HepG2 (cell line): ENCODE measurements around the gene ZCCHC24. TPM values are rescaled to one million over a fixed set of nuclear protein-coding genes. Genes with fewer than 3 reads are reported as not detected.

Experiments used
- ATAC-seq: fragments of 200-7000 bp; cut with Tn5 transposase; 3 replicates; pipeline ENCODE4 v1.9.1; 2020; ENCODE audit warnings: mild to moderate bottlenecking, moderate library complexity
- BruUV-seq: library from RNA; stranded (reverse); fragments of 400-500 nt; replicated peaks from 2 replicates; lab custom pipeline; 2021; lab: Mats Ljungman, UMichigan
- CTCF ChIA-PET: fragments of 300-600 bp; formaldehyde crosslinking; extraction: SDS; loops from one replicate; lab custom pipeline; 2021; ENCODE audit warnings: low total read pairs, inconsistent platforms, low intra/inter-chr PET ratio; lab: Yijun Ruan, JAX
- POLR2A ChIA-PET: fragments of 350-600 bp; sonication (Branson Sonifier 250); formaldehyde crosslinking; loops from one replicate; lab custom pipeline; 2020; ENCODE audit warnings: antibody characterized with exemption, inconsistent platforms; lab: Yijun Ruan, JAX
- DNase-seq: peaks from one replicate; pipeline ENCODE4 v3.0.0-alpha.2; 2015; ENCODE audit warnings: low spot score
- FAIRE-seq: peaks from 3 replicates; lab custom pipeline; 2011; peaks lifted over from hg19 to GRCh38; lab: Jason Lieb, UNC
- H2AFZ ChIP-seq: one replicate; pipeline ENCODE4 v1.6.1; 2011; ENCODE audit warnings: low read length, inconsistent platforms
- H3K27ac ChIP-seq: fragments of 300-600 bp; 3 replicates; pipeline ENCODE4 v1.8.0; 2011; ENCODE audit warnings: mixed run types, mild to moderate bottlenecking, mixed read lengths, low read length, inconsistent platforms; ENCODE audit not compliant: insufficient read depth; ENCODE audit errors: extremely low read length
- H3K27me3 ChIP-seq, 2 experiments: fragments of 200-600 bp in 1 of 2; 2 replicates in 1 of 2; 3 replicates in 1 of 2; pipeline versions ENCODE4 v1.6.0 to v1.8.0; 2011; ENCODE audit warnings: low read length in 2 of 2, mild to moderate bottlenecking in 2 of 2, moderate library complexity in 2 of 2, inconsistent platforms in 1 of 2; ENCODE audit not compliant: insufficient read depth in 2 of 2, control insufficient read depth in 1 of 2
- H3K36me3 ChIP-seq, 2 experiments: fragments of 200-600 bp in 1 of 2; replicated peaks in 1 of 2; 2 replicates in 1 of 2; 3 replicates in 1 of 2; pipeline versions ENCODE4 v1.5.1 to v1.8.0; 2011; ENCODE audit warnings: low read length in 2 of 2, inconsistent platforms in 1 of 2; ENCODE audit not compliant: insufficient read depth in 2 of 2, control insufficient read depth in 1 of 2
- H3K4me1 ChIP-seq: 2 replicates; pipeline ENCODE4 v1.5.1; 2012; ENCODE audit warnings: low read length, inconsistent platforms; ENCODE audit not compliant: insufficient read depth
- H3K4me2 ChIP-seq: 2 replicates; pipeline ENCODE4 v1.6.0; 2011; ENCODE audit warnings: low read depth, low read length, inconsistent platforms
- H3K4me3 ChIP-seq, 3 experiments: fragments of 200-600 bp in 1 of 3; sonication (generic), shearing (Covaris generic) in 1 of 3; replicated peaks in 1 of 3; 2 replicates each; pipeline ENCODE4 v1.5.1; 2011 to 2016; ENCODE audit warnings: low read length in 3 of 3, inconsistent platforms in 2 of 3, low read depth in 2 of 3, mild to moderate bottlenecking in 2 of 3, control low read depth in 1 of 3, mixed read lengths in 1 of 3; ENCODE audit not compliant: insufficient read depth in 1 of 3
- H3K79me2 ChIP-seq: one replicate; pipeline ENCODE4 v1.6.1; 2011; ENCODE audit warnings: low read length, inconsistent platforms; ENCODE audit not compliant: insufficient read depth
- H3K9ac ChIP-seq: 2 replicates; pipeline ENCODE4 v1.6.0; 2011; ENCODE audit warnings: mild to moderate bottlenecking, low read depth, low read length, inconsistent platforms; ENCODE audit not compliant: insufficient read depth
- H3K9me3 ChIP-seq: 2 replicates; pipeline ENCODE4 v1.5.1; 2012; ENCODE audit warnings: mild to moderate bottlenecking, low read length
- H4K20me1 ChIP-seq: 2 replicates; pipeline ENCODE4 v1.6.0; 2011; ENCODE audit warnings: inconsistent platforms, mild to moderate bottlenecking, low read length, moderate library complexity; ENCODE audit not compliant: insufficient read depth
- ETV5 ChIP-seq: IDR thresholded peaks from 2 replicates; pipeline ENCODE4 v1.6.1; 2018; ENCODE audit warnings: missing biosample characterization, missing genetic modification reagents, inconsistent platforms, borderline replicate concordance
- FOXO1 ChIP-seq: sonication (generic); formaldehyde crosslinking; IDR thresholded peaks from 2 replicates; pipeline ENCODE4 v1.4.0; 2020; ENCODE audit warnings: missing genetic modification reagents
- LCORL ChIP-seq, 2 experiments: fragments of 450-650 bp in 1 of 2; sonication (generic) in 1 of 2; formaldehyde crosslinking in 1 of 2; IDR thresholded peaks; 2 replicates each; pipeline versions ENCODE4 v1.5.0 to v1.6.1; 2017 to 2020; ENCODE audit warnings: antibody characterized with exemption in 1 of 2, missing genetic modification reagents in 1 of 2
- MEIS2 ChIP-seq: sonication (generic); formaldehyde crosslinking; IDR thresholded peaks from 2 replicates; pipeline ENCODE4 v1.9.0; 2021; ENCODE audit warnings: mild to moderate bottlenecking, missing genetic modification reagents
- PHF21A ChIP-seq: sonication (generic); formaldehyde crosslinking; IDR thresholded peaks from 2 replicates; pipeline ENCODE4 v1.5.0; 2020; ENCODE audit warnings: mild to moderate bottlenecking, missing genetic modification reagents
- POLR2G ChIP-seq: fragments of 200-400 bp; formaldehyde crosslinking; IDR thresholded peaks from 2 replicates; pipeline ENCODE4 v1.6.1; 2018; ENCODE audit warnings: mild to moderate bottlenecking, low read depth, low read length, moderate library complexity
- RARA ChIP-seq: IDR thresholded peaks from 2 replicates; pipeline ENCODE4 v1.6.1; 2016; ENCODE audit warnings: missing genetic modification reagents, missing compliant biosample characterization
- SAP130 ChIP-seq: IDR thresholded peaks from 2 replicates; pipeline ENCODE4 v1.6.1; 2016; ENCODE audit warnings: low read depth
- SNAPC2 ChIP-seq: sonication (generic); formaldehyde crosslinking; IDR thresholded peaks from 2 replicates; pipeline ENCODE4 v1.8.1; 2022; ENCODE audit warnings: mild to moderate bottlenecking, missing genetic modification reagents
- ZNF256 ChIP-seq: sonication (generic); formaldehyde crosslinking; conservative IDR thresholded peaks from 2 replicates; pipeline ENCODE4 v1.4.0; 2020; ENCODE audit warnings: missing genetic modification reagents
- ZNF274 ChIP-seq: sonication (generic); formaldehyde crosslinking; IDR thresholded peaks from 2 replicates; pipeline ENCODE4 v1.5.1; 2020; ENCODE audit warnings: mild to moderate bottlenecking, missing genetic modification reagents
- WGBS: methylation state at CpG from one replicate; pipeline ENCODE4 v1.1.6; 2017; ENCODE audit warnings: low lambda C conversion rate; 5-methylcytosine and 5-hydroxymethylcytosine counted together
- in situ Hi-C: cut with HindIII; loops from 2 replicates; pipeline ENCODE4 v1.10.0; 2017; ENCODE audit warnings: low pct_unique_long_range_greater_than_20kb; ENCODE audit not compliant: extremely low pct_ligation_motif_present
- intact Hi-C: fragments of 100-400 bp; cut with micrococcal nuclease; formaldehyde crosslinking; loops from one replicate; pipeline ENCODE4 v1.10.0; 2022; ENCODE audit not compliant: unreplicated experiment
- polyA plus RNA-seq, 8 experiments: library from polyadenylated mRNA; depleted of rRNA in 3 of 8; stranded (reverse) in 7 of 8; unstranded in 1 of 8; fragments of >200 nt; fragmentation: Illumina TruSeq in 4 of 8; extraction: Trizol in 4 of 8; gene quantifications; 2 replicates each; pipeline versions ENCODE4 v1.2.1 to v1.2.3, GENCODE V29; 2011 to 2016; ENCODE audit warnings: low read depth in 4 of 8, missing spikeins in 1 of 8, mixed read lengths in 1 of 8; ENCODE audit not compliant: insufficient read depth in 1 of 8
- total RNA-seq, 5 experiments: library from RNA; depleted of rRNA; stranded (reverse); fragments of >200 nt; fragmentation: Illumina TruSeq; extraction: Trizol; gene quantifications; 2 replicates each; pipeline ENCODE4 v1.2.3, GENCODE V29; 2016; ENCODE audit warnings: low read depth in 1 of 5
- TF ChIP-seq, protein P1 (sequence below): sonication (generic); formaldehyde crosslinking; IDR thresholded peaks from 2 replicates; pipeline ENCODE4 v1.5.0; 2020; ENCODE audit warnings: missing genetic modification reagents
- TF ChIP-seq, protein P2 (sequence below): sonication (generic); IDR thresholded peaks from 2 replicates; pipeline ENCODE4 v1.6.1; 2016; ENCODE audit warnings: low read depth, borderline replicate concordance
- TF ChIP-seq, protein P3 (sequence below): sonication (generic); formaldehyde crosslinking; IDR thresholded peaks from 2 replicates; pipeline ENCODE4 v1.4.0; 2020; ENCODE audit warnings: missing genetic modification reagents
- TF ChIP-seq, protein P4 (sequence below): sonication (generic); formaldehyde crosslinking; IDR thresholded peaks from 2 replicates; pipeline ENCODE4 v1.4.0; 2020; ENCODE audit warnings: missing genetic modification reagents

The ZCCHC24 gene
- total and polyA plus RNA-seq, 2 of the 13 experiments (the other 11 are each of a cell fraction or from before 2014, with no cell fraction given), result 3.1 to 7.9 TPM

DNA sequence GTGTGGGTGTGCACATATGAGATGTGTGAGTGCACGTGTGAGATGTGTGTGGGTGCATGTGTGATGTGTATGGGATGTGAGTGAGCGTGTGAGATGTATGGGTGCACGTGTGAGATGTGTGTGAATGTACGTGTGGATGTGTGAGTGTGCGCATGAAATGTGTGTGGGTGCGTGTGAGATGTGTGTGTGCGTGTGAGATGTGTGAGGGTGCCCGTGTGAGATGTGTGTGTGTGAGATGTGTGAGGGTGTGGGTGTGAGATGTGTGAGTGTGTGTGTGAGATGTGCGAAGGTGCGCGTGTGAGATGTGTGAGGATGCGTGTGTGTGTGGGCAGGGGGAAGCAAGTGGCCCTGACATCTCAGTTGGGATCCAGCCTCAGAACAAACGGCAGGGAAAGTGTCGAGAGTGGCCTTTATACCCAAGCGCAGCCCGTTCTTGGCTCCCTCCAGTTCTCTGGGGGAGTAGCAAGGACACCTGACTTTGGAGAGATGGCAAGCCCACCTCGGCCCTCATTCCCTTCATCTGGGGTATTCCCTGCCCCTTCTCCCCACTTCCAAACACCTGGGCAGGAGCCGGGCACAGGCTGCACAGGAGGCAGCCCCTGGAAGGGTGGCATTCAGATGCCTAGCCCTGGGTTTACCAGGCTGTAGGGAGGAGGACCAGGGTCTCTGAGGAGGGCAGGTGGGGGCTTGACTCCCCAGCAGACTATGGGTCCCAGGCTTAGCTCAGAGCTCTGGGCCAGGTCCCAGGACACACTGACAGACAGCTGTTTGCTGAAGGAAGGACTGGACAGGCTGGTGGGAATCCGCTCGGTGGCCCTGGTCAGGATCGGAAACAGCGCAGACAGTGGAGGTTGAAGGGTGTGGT is 66.5 kb downstream of the ZCCHC24 start:
- H3K36me3 ChIP-seq, result no peaks in the 10 kb centered on the region
- POLR2A ChIA-PET, result interaction anchor here (0.7 to 2.2 kb wide), 12 partner anchors 10 to 111 kb away, joined by 3 to 18 read pairs (median 4); partner anchors contain the start of genes PPIF and ZCCHC24
- H3K9ac ChIP-seq, result peak overlapping the region; percentile 95
- no peaks in the 10 kb centered on the region for H4K20me1 ChIP-seq
- FAIRE-seq (no peak), ATAC-seq (peak; percentile 39), DNase-seq (no peak)
- CTCF ChIA-PET, result no interaction called here
- H3K79me2 ChIP-seq, result no peaks in the 10 kb centered on the region
- intact Hi-C loops, result no loop called here
- peak overlapping the region; percentile 63 to 90 (median 71) for H3K4me3 ChIP-seq
- peak overlapping the region; percentile 95 for H3K27ac ChIP-seq
- peak overlapping the region; percentile 97 for H3K4me2 ChIP-seq
- H3K9me3 ChIP-seq, result no peaks in the 10 kb centered on the region
- BruUV-seq, result no TSS peak
- no peak overlapping the region for H2AFZ ChIP-seq
- H3K27me3 ChIP-seq, result no peaks in the 10 kb centered on the region
- H3K4me1 ChIP-seq, result peaks cover 73% of the 10 kb centered on the region
- in situ Hi-C loops, result loop anchor here (5.0 kb wide), 1 partner anchor 108 kb away; no protein-coding TSS in a partner anchor
- 69% methylated on average over 18 of the region's 22 CpGs for WGBS
- TF ChIP-seq, protein P1, sequence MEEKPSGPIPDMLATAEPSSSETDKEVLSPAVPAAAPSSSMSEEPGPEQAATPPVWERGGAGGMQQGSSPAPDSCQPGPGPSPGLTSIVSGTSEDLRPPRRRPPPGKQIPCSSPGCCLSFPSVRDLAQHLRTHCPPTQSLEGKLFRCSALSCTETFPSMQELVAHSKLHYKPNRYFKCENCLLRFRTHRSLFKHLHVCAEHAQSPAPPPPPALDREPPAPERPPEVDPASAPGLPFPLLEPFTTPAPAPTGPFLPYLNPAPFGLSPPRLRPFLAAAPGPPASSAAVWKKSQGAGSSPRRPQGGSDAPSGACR (CRISPR knock-in tag), result 0 out of 2 replicates have a peak, but pooled peaks have one; percentile 5
- TF ChIP-seq, protein P2, sequence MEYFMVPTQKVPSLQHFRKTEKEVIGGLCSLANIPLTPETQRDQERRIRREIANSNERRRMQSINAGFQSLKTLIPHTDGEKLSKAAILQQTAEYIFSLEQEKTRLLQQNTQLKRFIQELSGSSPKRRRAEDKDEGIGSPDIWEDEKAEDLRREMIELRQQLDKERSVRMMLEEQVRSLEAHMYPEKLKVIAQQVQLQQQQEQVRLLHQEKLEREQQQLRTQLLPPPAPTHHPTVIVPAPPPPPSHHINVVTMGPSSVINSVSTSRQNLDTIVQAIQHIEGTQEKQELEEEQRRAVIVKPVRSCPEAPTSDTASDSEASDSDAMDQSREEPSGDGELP, result peak; percentile 88
- peak; percentile 16; the same call in 1 of the 2 replicates for TF ChIP-seq MEIS2
- peak; percentile 45; the same call in 1 of the 2 replicates for TF ChIP-seq ETV5 (CRISPR knock-in tag)
- TF ChIP-seq FOXO1 (CRISPR knock-in tag), result no peak
- TF ChIP-seq ZNF256, result no peak
- TF ChIP-seq, protein P3, sequence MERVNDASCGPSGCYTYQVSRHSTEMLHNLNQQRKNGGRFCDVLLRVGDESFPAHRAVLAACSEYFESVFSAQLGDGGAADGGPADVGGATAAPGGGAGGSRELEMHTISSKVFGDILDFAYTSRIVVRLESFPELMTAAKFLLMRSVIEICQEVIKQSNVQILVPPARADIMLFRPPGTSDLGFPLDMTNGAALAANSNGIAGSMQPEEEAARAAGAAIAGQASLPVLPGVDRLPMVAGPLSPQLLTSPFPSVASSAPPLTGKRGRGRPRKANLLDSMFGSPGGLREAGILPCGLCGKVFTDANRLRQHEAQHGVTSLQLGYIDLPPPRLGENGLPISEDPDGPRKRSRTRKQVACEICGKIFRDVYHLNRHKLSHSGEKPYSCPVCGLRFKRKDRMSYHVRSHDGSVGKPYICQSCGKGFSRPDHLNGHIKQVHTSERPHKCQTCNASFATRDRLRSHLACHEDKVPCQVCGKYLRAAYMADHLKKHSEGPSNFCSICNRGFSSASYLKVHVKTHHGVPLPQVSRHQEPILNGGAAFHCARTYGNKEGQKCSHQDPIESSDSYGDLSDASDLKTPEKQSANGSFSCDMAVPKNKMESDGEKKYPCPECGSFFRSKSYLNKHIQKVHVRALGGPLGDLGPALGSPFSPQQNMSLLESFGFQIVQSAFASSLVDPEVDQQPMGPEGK, result no peak
- TF ChIP-seq PHF21A (CRISPR knock-in tag), result no peak
- TF ChIP-seq POLR2G, result peak; percentile 12; the same call in 1 of the 2 replicates
- peak; percentile 61; the same call in 1 of the 2 replicates for TF ChIP-seq SAP130
- 0 out of 2 replicates have a peak, but pooled peaks have one; percentile 4 for TF ChIP-seq ZNF274 (CRISPR knock-in tag)
- no peak for TF ChIP-seq LCORL (IDR thresholded peaks at IDR 0.05)
- TF ChIP-seq LCORL (CRISPR knock-in tag; IDR thresholded peaks at IDR 0.05), result peak; percentile 61; the same call in 1 of the 2 replicates
- TF ChIP-seq, protein P4, sequence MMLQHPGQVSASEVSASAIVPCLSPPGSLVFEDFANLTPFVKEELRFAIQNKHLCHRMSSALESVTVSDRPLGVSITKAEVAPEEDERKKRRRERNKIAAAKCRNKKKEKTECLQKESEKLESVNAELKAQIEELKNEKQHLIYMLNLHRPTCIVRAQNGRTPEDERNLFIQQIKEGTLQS (CRISPR knock-in tag), result no peak
- 0 out of 2 replicates have a peak, but pooled peaks have one; percentile 16 for TF ChIP-seq SNAPC2 (CRISPR knock-in tag)
- TF ChIP-seq RARA (CRISPR knock-in tag), result 0 out of 2 replicates have a peak, but pooled peaks have one; percentile 28
